Thymus (tissue), 11 donors: ENCODE results near the gene XPO4. TPM values are rescaled to one million over a fixed set of nuclear protein-coding genes. Genes with fewer than 3 reads are reported as not detected.
"Not testable (repeated sequence)": the region's sequence is repeated elsewhere in the genome, so short reads cannot be mapped to it uniquely, and the experiment has no call there.

Source experiments
- DNase-seq, 9 donors: peaks; one replicate each; pipeline ENCODE4 v3.0.0-alpha.2; 2013; ENCODE audit warnings: low spot score in 9 of 9, low read depth in 6 of 9, missing footprints in 1 of 9
- H3K27ac ChIP-seq, 2 donors: one replicate each; pipeline ENCODE4 v1.5.1; 2013; ENCODE audit warnings: control low read depth in 1 of 2, low read depth in 1 of 2, low read length in 1 of 2, mild to moderate bottlenecking in 1 of 2, moderate library complexity in 1 of 2
- H3K27me3 ChIP-seq, 2 donors: one replicate each; pipeline ENCODE4 v1.5.1; 2013; ENCODE audit warnings: low read length in 1 of 2; ENCODE audit not compliant: control insufficient read depth in 2 of 2, insufficient read depth in 1 of 2
- H3K36me3 ChIP-seq, 2 donors: one replicate each; pipeline ENCODE4 v1.5.1; 2013; ENCODE audit warnings: low read length in 1 of 2, mild to moderate bottlenecking in 1 of 2, moderate library complexity in 1 of 2; ENCODE audit not compliant: control insufficient read depth in 2 of 2, insufficient read depth in 2 of 2
- H3K4me1 ChIP-seq, 2 donors: one replicate each; pipeline ENCODE4 v1.5.1; 2013; ENCODE audit warnings: low read length in 2 of 2; ENCODE audit not compliant: control insufficient read depth in 2 of 2, insufficient read depth in 2 of 2
- H3K4me3 ChIP-seq, 2 donors: one replicate each; pipeline ENCODE4 v1.5.1; 2013; ENCODE audit warnings: low read length in 2 of 2, control low read depth in 1 of 2, mild to moderate bottlenecking in 1 of 2
- H3K9me3 ChIP-seq, 2 donors: one replicate each; pipeline ENCODE4 v1.5.1; 2013; ENCODE audit warnings: low read length in 1 of 2, mild to moderate bottlenecking in 1 of 2; ENCODE audit not compliant: control insufficient read depth in 2 of 2, insufficient read depth in 1 of 2
- WGBS: extraction: QIAGEN DNeasy Blood & Tissue Kit; methylation state at CpG from one replicate; pipeline ENCODE4 v1.1.7; 2013; 5-methylcytosine and 5-hydroxymethylcytosine counted together
- polyA plus RNA-seq: library from polyadenylated mRNA; stranded (reverse); fragments of 200-250 nt; gene quantifications from one replicate; pipeline ENCODE4 v1.2.3, GENCODE V29; 2013
- total RNA-seq: library from RNA; stranded (reverse); fragments of 120-200 nt; gene quantifications from one replicate; pipeline ENCODE4 v1.2.4, GENCODE V29; 2013
- donor health status: healthy.

Gene XPO4
- total and polyA plus RNA-seq, 2 donors, result 4.9 to 13.2 TPM

GRCh38 chr13:20743830-20744404 lies 158.6 kb downstream of the XPO4 start:
- DNase-seq, H3K4me1 ChIP-seq, H3K27me3 ChIP-seq, H3K27ac ChIP-seq, H3K36me3 ChIP-seq, H3K4me3 ChIP-seq: not testable (repeated sequence)
- peaks cover 0 to 12% of the 10 kb centered on the region in 2 donors for H3K9me3 ChIP-seq
- 99% methylated on average over 4 of the region's 4 CpGs for WGBS

DNA sequence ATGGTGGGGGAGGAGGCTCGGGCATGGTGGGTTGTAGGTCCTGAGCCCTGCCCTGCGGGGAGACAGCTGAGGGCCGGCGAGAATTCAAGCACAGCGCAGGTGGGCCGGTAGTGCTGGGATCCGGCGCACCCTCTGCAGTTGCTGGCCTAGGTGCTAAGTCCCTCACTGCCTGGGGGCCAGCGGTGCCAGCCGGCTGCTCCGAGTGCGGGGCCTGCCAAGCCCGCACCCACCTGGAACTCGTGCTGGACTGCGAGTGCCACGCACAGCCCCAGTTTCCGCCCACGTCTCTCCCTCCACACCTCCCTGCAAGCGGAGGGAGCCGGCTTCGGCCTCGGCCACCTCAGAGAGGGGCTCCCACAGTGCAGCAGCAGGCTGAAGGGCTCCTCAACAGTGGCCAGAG lies 162.5 kb downstream of the XPO4 start:
- H3K27me3 ChIP-seq, result no peaks in the 10 kb centered on the region
- no peak overlapping the region for H3K4me3 ChIP-seq
- H3K36me3 ChIP-seq, result no peaks in the 10 kb centered on the region
- DNase-seq, result no peak
- 98% methylated on average over 22 of the region's 22 CpGs for WGBS
- no peak overlapping the region for H3K27ac ChIP-seq
- H3K4me1 ChIP-seq, result no peaks in the 10 kb centered on the region
- H3K9me3 ChIP-seq, result peaks cover 0 to 8% of the 10 kb centered on the region in 2 donors

GRCh38 chr13:20738616-20739015 lies 163.9 kb downstream of the XPO4 start:
- no peaks in the 10 kb centered on the region for H3K27me3 ChIP-seq
- H3K27ac ChIP-seq, result no peak overlapping the region
- no peak overlapping the region for H3K4me3 ChIP-seq
- no peaks in the 10 kb centered on the region for H3K4me1 ChIP-seq
- no peaks in the 10 kb centered on the region for H3K36me3 ChIP-seq
- 97% methylated on average over 6 of the region's 6 CpGs for WGBS
- no peak for DNase-seq
- H3K9me3 ChIP-seq, result peaks cover 0 to 8% of the 10 kb centered on the region in 2 donors

- Histone ChIP-seq H3K4me3 (no peak overlapping the region), H3K36me3 (peaks cover 0 to 3% of the 10 kb centered on the region in 2 donors), H3K9me3 (no peaks in the 10 kb centered on the region), H3K27me3 (no peaks in the 10 kb centered on the region), H3K4me1 (no peaks in the 10 kb centered on the region), H3K27ac (no peak overlapping the region)
- 98% methylated on average over 33 of the region's 33 CpGs for WGBS
- DNase-seq, result no peak
Observed at GRCh38 chr13:20729633-20730585, 172.6 kb downstream of the XPO4 start.

DNA sequence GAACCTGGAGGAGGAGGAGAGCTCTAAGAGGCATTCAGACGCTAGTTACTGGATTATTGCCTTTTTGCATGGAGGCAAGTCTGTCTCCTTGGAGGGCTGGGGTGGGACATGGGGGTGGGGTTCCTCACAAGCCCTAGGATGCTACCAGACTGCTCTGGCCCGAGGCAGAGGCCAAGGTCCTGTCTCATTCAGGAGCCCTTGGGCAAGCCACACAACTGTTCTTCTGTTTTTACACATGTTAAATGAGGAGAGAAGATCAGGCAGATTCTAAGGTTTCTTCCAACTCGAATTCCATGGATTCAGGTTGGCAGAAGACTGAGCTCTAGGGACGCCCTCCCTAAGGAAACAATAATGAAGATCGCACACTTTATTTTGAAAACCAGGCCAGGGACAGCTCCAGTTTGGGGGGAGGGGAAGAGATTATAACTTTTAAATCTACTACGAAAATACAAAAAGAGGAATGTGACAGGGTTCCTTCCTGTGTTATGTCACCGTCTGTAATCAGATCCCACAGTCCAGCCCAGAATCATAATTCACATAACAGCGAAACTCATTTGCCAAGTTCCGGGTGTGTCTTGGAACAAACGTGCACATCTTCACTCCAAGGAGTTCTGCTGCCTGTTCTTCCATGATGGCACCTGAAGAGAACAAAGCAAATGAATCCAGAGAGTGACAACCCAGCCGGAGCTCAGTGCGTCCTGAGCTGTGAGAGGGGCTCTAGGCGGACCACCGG lies 173.8 kb downstream of the XPO4 start:
- H3K27ac ChIP-seq, result no peak overlapping the region
- no peaks in the 10 kb centered on the region for H3K27me3 ChIP-seq
- H3K4me3 ChIP-seq, result no peak overlapping the region
- H3K9me3 ChIP-seq, result no peaks in the 10 kb centered on the region
- H3K4me1 ChIP-seq, result no peaks in the 10 kb centered on the region
- 91% methylated on average over 14 of the region's 14 CpGs for WGBS
- peaks cover 0 to 3% of the 10 kb centered on the region in 2 donors for H3K36me3 ChIP-seq
- no peak for DNase-seq

GRCh38 chr13:20727856-20728255 lies 174.7 kb downstream of the XPO4 start:
- no peaks in the 10 kb centered on the region for H3K27me3 ChIP-seq
- WGBS, result 98% methylated on average over 6 of the region's 6 CpGs
- no peaks in the 10 kb centered on the region for H3K9me3 ChIP-seq
- no peak for DNase-seq
- peaks cover 0 to 3% of the 10 kb centered on the region in 2 donors for H3K36me3 ChIP-seq
- no peaks in the 10 kb centered on the region for H3K4me1 ChIP-seq
- H3K27ac ChIP-seq, result no peak overlapping the region
- H3K4me3 ChIP-seq, result no peak overlapping the region

Other genes with a start within 250 kb of the XPO4 start
- gene IL17D, start 199.0 kb downstream of the XPO4 start, total RNA-seq, result 0.85 TPM
- gene IL17D, start 199.0 kb downstream of the XPO4 start, polyA plus RNA-seq, result 0.52 TPM
- gene EEF1AKMT1, start 128.8 kb downstream of the XPO4 start, total RNA-seq, result 13.4 TPM
- 13.4 TPM for gene EEF1AKMT1, start 128.8 kb downstream of the XPO4 start, polyA plus RNA-seq
- 1.2 TPM for gene LATS2, start 158.8 kb upstream of the XPO4 start, total RNA-seq
- gene LATS2, start 158.8 kb upstream of the XPO4 start, polyA plus RNA-seq, result 4.6 TPM
- 153 TPM for gene SAP18, start 237.4 kb upstream of the XPO4 start, total RNA-seq
- gene SAP18, start 237.4 kb upstream of the XPO4 start, polyA plus RNA-seq, result 134 TPM